ENCODE measurements around the gene RBM15B.

RBM15B gene

DNA sequence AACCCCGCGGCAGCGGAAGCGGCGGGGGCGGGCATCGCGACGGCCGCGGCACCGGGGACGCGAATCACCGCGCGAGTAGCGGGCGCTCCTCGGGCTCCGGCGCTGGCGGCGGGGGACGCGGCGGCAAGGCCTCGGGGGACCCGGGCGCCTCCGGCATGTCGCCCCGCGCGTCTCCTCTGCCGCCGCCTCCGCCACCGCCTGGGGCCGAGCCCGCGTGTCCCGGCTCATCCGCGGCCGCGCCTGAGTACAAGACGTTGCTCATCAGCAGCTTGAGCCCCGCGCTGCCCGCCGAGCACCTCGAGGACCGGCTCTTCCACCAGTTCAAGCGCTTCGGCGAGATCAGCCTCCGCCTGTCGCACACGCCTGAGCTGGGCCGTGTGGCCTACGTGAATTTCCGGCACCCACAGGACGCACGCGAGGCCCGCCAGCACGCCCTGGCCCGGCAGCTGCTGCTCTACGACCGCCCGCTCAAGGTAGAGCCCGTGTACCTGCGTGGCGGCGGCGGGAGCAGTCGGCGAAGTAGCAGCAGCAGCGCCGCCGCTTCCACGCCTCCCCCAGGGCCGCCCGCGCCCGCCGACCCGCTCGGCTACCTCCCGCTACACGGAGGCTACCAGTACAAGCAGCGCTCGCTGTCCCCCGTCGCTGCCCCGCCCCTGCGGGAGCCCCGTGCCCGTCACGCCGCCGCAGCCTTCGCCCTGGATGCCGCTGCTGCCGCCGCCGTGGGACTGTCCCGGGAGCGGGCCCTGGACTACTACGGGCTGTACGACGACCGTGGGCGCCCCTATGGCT lies 675 bp downstream of the RBM15B start:
- DNase-seq (ENCODE audit: low read depth in 3 of 3), result peak in 1 of 3 experiments; percentile 37

DNA sequence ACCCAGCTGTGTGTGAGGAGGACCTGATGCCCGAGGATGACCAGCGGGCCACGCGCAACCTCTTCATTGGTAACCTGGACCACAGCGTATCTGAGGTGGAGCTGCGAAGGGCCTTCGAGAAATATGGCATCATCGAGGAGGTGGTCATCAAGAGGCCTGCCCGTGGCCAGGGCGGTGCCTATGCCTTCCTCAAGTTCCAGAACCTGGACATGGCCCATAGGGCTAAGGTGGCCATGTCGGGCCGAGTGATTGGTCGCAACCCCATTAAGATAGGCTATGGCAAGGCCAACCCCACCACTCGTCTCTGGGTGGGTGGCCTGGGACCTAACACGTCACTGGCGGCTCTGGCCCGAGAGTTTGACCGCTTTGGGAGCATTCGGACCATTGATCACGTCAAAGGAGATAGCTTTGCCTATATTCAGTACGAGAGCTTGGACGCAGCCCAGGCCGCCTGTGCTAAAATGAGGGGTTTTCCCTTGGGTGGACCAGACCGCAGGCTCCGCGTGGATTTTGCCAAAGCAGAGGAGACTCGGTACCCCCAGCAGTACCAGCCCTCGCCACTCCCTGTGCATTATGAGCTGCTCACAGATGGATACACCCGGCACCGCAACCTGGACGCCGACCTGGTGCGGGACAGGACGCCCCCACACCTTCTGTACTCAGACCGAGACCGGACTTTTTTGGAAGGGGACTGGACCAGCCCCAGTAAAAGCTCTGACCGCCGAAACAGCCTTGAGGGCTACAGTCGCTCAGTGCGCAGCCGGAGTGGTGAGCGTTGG lies 1.5 kb downstream of the RBM15B start:
- no peak for DNase-seq (ENCODE audit: low read depth in 3 of 3)

DNA sequence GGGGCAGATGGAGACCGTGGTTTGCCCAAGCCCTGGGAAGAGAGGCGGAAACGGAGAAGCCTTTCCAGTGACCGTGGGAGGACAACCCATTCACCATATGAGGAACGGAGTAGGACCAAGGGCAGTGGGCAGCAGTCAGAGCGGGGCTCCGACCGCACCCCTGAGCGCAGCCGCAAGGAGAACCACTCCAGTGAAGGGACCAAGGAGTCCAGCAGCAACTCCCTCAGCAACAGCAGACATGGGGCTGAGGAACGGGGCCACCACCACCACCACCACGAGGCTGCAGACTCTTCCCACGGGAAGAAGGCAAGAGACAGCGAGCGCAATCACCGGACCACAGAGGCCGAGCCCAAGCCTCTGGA lies 2.0 kb downstream of the RBM15B start:
- DNase-seq (ENCODE audit: low read depth in 3 of 3), result no peak

DNA sequence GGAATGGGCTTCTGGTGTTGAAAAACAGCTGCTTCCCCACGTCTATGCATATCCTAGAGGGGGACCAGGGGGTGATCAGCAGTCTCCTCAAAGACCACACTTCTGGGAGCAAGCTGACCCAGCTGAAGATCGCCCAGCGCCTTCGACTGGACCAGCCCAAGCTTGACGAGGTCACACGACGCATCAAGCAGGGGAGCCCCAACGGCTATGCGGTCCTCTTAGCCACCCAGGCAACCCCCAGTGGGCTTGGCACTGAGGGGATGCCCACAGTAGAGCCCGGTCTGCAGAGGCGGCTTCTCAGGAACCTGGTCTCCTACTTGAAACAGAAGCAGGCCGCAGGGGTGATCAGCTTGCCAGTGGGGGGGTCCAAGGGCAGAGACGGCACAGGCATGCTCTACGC lies 2.5 kb downstream of the RBM15B start:
- DNase-seq (ENCODE audit: low read depth in 3 of 3), result no peak

DNA sequence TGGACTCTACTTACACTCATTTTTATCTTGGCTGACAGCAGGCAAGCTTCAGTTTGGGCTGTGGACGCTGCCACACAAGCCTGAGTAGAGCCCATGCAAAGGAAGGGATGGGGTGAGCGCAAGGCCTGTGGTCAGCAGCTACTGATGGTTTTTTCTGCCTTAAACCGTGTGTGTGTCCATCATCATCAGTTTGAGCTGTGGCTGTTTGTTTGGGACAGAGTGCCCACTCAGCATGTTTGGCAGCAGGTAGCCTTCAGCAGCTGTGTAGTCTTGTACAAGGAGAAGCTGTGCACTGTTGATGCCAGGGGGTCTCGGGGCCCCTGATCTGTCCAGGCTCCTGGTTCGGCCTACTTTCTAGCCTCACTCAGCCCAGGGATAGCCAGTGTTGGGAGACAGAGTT lies 3.5 kb downstream of the RBM15B start:
- no peak for DNase-seq (ENCODE audit: low read depth in 3 of 3)

DNA sequence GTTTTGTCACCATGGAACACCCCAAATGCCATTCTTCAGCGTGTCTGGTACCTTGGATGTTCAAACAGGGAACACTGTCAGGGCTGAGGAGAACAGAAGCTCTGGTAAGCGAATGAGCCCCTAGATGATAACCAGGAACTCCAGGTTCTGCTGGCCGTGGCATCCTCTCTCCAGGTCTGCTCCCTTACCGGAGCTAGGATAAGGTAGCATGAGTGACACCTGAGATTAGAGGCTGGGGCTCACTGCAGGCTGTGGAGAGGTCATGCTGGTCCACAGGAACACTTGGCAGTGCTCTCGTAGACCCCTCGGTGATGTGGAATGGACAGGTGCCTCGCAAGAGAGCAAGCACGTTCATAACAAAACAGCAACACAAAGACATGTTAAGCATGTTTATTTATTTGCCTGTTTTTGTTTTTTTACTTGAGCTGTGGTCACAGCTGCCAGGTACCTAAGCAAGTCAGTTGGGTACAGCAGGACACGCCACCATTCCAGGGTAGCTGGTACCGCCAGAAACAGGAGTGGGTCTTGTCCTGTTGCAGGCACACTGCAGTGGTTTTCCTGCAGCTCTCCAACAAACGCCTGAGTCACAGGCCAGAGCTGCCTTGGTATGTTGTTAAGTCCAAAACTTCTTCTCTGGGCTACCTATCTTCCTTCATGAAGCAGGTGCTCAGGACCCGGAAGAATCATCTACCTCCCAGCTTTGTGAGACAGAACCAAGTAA lies 4.6 kb downstream of the RBM15B start:
- DNase-seq (ENCODE audit: low read depth in 3 of 3), result no peak

DNA sequence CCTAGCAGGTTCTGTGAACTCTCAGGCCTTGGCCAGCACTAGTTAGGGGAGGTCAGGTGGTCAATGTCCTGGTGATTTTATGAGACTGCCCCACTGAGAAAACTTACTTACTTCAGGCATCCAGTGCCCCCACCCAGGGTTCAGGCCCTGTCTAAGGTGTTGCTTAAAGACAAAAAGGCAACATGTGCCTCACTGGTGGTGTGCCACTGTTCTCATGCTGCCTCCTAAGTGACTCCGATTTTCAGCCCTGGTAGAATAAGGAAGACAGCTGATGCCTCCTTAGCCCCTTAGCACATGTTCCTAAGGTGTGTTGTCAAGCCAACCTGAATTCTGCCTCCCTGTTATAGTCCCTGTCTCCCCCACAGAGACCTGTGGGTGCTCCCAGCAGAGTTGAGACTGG lies 5.3 kb downstream of the RBM15B start:
- DNase-seq (ENCODE audit: low read depth in 3 of 3), result no peak

DNA sequence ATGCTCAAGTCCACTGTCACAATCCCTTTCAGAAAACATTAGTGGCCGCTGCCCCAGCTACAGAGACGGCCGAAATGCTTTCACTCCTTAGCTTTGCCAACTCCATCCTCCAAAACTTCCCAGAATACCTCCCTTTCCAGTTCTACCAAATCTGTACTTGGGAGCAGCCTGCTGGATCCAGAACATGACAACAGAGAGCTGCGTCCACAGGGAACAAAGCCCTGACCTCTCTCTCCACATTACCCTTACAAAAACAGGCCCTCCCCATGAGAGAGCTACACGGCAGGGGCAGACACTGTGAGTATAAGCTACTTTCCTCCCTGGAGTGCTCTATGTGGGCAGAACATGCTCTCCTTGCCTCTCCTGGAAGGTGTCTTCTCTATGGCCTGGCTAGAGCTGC lies 6.3 kb downstream of the RBM15B start:
- DNase-seq (ENCODE audit: low read depth in 3 of 3), result no peak

DNA sequence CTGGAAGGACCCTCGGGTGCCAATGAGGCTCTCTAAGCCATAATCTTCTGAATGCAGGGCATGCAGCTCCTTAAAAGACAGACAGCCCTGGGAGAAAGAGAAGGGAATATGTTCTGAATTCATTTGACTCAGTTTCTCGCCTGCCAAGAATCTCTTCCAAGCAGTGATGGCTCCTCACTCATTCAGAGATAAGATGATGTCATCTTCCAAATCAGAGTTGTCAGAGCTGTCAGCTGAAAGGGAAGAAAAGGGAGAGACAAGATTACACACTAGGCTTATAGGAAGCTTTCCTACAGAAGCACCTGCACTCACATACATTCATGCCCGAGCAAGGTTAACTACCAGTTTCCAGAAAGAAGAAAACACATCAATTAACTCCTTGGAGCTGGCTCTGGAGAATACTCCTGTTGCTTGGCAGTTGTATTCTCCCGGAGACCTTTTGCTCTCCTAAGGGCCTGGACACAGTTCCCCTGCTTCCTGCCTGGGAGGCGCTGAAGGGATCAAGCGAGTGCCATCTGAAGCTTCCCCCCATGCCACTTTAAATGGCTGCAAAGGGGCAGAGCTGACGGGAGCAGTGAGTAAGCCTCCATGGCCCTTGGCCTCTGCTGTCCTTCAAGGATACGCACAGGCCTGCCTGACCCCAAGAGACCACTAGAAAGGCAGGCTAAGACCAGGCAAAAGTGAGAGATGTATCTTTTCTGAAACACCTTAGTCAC lies 7.7 kb downstream of the RBM15B start:
- no peak for DNase-seq (ENCODE audit: low read depth in 3 of 3)

DNA sequence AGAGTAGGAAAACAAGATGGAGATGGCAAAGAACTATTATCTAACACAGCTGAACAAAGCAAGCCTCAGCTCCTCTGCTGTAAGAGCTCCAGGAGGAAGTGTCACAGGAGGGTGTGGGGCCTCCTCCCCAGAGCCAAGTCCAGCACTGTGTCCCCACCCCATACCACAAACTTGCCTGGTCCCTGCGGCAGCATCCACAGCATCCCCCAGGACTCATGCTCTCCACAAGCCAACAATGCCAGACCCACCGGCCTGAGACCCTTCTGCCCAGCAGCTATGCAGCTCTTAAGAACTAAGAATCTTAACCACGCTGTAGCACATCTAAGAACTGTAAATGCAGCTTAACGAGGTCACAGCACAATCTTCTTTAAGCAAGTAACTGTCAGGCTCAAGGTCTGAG lies 9.1 kb downstream of the RBM15B start:
- DNase-seq (ENCODE audit: low read depth in 3 of 3), result no peak

DNA sequence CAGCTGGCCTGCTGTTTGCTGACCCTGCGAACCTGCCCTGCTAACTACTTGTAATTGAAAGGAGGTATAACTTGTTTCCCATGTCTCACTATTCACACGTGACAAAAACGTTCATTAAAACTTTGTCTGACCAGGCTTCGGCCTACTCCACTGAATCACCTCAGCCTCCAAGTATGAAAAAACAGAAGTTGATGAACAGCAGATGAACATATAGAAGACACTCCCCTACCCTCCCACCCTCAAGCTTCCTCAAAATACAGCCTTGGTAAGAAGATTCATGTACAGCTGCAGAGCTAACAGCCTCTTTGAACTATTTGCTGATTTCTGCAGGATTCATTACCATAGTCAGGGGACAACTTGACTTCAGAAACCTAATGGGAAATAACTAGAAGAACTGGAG lies 10.7 kb downstream of the RBM15B start:
- no peak for DNase-seq (ENCODE audit: low read depth in 3 of 3)

DNA sequence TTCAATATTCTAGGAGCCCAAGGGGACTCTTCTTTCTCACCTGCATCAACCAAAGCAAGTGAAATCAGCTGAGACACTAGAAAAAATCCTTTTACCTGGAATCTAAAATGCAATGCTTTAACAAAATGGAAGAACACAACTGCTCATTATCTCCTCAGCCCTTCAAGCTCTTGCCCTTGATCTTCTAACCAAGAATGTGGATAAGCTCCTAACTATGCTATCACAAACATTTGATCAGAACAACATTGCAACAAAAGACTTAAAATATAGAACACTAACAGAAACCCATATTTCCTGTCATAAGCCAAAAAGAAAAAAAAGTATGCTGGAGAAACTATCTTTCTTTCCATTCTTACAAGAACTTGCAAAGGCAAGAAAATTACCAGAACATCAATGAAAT lies 12.6 kb downstream of the RBM15B start:
- no peak for DNase-seq (ENCODE audit: low read depth in 3 of 3)

DNA sequence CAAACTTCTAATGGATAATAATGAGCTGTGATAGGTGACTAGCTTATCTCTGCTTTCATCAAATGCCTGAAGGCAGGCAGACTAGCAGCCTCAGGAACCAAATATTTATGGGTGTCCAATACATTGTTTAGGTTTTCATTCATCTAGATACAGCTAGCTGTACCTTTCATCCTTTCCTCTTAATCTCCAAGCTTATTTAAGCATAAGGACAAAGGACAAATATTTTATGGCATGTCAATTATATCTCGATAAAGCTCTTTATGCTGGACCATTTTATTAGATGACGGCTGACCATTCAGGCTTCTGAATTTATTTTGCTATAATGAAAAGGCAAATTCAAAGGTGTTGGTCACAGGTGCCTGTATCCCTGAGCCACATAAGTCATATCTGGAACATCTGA lies 16.9 kb downstream of the RBM15B start:
- no peak for DNase-seq (ENCODE audit: low read depth in 3 of 3)

DNA sequence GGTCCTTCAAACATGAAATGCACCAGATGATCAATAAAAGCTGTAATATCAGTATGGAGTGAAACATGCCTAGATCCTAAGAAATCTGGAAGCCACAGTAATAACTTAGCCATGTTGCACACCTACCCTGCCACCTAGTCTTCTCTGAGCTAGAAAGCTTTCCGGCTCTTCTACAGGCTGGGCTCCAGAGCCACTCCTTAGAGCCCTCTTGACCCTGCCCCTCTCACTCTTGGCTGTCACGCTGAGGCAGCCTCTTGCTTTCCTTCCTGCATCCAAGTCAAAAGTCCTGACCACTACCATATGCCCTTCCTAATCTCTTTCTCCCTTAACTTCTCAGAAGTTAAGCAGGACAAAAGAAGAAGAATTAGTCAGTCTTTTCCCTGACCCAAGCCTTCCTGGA lies 17.7 kb downstream of the RBM15B start:
- DNase-seq (ENCODE audit: low read depth in 3 of 3), result no peak

DNA sequence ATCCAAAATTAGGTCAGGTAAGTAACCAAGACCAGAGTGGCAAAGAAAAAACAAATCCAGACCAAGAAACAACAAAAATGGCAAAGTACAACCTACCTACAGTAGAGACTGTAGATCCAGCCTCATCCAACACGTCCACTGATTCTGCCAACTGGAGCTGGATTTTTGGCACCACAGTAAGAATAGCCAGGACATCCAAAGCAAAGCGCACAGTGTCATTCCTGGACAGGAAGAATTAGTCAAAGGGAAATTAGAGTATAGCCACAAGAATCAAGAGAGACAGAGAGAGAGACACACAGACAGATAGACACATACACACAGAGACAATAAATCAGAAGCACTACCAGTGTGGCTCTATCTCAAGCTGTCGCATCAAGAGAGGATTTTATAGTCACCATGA lies 31.1 kb downstream of the RBM15B start:
- no peak for DNase-seq (ENCODE audit: low read depth in 3 of 3)

DNA sequence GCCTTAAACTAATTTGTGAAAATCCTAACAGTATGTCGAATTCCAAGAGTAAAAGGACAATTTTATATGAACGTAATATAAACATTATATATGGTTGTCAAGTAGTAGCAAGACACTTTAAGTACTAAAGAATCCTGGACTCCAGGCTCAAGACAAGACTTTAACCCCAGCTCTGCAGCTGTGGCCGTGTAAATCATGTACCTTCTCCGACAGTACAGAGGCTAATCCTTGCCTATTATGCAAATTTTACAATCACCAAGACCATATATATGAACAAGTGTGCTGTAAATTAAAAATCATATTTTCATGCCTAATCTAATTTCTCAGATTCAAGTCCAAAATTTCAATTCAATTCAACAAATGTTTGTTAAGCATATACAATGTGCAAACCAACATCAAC lies 35.8 kb downstream of the RBM15B start:
- DNase-seq (ENCODE audit: low read depth in 3 of 3), result no peak

DNA sequence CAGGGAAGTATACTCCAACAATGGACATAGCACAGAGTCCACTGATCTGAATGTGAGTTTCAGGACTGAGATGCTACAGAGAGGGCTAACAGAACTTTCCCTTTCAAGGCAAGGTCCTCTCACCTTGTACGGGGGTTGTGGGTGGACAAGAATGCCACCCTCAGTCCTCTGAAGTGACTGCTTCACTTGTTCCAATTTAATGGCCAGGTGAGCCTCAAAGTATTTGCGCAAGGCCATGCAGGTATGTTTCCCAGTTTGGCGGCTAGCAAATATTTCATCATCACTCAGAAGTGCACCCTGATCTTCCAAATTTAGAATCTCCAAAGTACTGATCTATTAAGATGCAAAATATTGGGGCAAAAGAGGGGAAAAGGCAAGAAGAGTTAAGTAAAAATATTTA lies 38.1 kb downstream of the RBM15B start:
- no peak for DNase-seq (ENCODE audit: low read depth in 3 of 3)

DNA sequence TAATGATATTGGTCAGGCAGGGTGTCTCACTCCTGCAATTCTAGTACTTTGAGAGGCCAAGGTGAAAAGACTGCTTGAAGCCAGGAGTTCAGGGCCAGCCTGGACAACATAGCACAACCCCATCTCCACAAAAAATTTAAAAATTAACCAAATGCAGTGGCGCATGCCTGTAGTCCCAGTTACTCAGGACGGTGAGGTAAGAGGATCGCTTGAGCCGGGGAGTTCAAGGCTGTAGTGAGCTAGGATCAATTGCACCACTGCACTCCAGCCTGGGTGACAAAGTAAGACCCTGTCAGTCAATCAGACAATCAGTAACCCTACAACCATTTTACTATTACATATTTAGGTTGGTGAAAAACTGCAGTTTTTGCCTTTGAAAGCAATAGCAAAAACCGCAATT lies 43.0 kb downstream of the RBM15B start:
- no peak for DNase-seq (ENCODE audit: low read depth in 3 of 3)

DNA sequence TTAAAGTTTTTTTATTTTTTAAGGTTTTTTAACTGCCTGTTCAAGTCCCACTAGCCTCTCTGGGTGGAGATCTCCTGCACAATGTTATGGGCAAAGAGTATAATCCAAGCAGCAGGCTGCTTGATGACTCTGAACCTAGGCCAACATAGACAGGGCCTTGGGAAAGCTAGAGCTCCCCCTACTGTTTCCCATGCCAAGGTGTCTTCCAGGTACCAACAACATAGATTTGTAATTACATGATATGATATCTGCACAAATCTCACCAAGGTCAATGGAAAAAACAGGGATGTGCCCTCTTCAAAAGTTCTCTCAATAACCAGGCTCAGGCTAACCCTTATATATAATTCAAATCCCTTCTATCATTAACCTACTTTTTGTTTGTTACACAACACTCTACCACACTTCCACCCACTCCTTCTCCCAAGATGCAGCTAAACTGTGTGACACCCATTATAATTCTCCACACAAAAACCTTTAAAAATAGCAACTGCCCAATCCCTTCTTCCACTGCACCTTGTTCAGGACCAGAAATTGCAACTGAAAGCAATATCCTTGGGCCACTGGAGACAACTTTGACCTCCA lies 43.8 kb downstream of the RBM15B start:
- DNase-seq (ENCODE audit: low read depth in 3 of 3), result peak; percentile 16 to 24 (median 21)

DNA sequence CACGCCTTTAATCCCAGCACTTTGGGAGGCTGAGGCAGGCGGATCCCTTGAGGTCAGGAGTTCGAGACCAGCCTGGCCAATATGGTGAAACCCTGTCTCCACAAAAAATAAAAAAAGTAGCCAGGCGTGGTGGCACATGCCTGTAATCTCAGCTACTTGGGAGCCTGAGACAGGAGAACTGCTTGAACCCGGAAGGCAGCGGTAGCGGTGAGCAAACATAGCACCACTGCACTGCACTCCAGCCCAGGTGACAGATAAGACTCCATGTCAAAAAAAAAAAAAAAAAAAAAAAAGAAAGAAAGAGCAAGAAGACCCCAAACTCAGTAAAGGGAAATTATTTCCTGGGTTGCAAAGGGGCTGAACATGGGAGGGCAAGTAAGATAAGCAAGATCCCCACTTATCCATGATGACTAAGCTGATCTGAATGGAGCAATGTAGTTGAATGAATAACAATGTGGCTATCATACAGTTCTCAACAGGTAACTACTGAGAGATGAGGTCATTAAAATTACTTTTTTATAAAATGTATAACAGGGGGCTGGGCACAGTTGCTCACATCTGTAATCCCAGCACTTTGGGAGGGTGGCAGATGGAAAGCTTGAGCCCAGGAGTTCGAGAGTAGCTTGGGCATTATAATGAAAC lies 46.0 kb downstream of the RBM15B start:
- no peak for DNase-seq (ENCODE audit: low read depth in 3 of 3)

DNA sequence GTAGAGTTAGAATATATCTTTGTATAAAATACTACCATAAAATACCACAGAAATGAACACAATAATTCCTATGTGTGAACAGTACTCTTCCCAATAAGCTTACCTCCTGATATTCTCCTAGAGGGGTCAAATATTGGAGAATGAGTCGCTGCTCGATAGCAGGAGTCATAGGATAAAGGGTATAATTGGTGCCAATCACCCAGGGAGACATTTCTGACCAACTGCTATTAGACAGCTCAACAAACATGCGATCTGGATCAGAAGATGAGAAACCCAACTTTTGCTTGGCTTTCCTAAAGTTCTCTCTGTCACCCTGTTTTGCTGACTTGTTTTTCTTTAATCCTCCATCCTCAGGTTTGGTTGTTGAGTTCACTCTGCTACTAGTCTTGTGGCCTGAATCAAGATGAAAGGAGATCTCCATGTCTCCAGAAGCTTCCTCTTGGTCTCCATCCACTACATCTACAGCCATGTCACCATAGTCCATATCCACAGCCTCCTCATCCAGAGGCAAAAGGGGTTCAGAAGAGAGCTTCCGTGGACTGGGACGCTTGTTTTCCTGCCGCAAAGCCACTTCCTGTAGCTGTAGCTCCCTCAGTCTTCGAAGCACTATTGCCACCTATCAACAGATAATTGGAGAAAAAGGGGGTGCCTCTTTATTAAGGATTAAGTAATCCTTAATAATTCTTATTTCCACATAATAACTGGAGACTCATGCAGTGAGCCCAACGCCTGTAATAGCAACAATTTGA lies 50.4 kb downstream of the RBM15B start:
- no peak for DNase-seq (ENCODE audit: low read depth in 3 of 3)

All from stimulated activated CD4-positive, alpha-beta T cell treated with anti-CD3 and anti-CD28 coated beads, TNF-alpha, amount 100 ng/mL, for 24 hours (primary cell).